Activated T-cell treated with anti-CD3 and anti-CD28 coated beads, Interleukin-2, amount 50 U/mL, for 72 hours (primary cell): ENCODE results near the gene PTBP3. TPM values are rescaled to one million over a fixed set of nuclear protein-coding genes. Genes with fewer than 3 reads are reported as not detected.
"Not testable (repeated sequence)": the region's sequence is repeated elsewhere in the genome, so short reads cannot be mapped to it uniquely, and the experiment has no call there.

Source experiments
- ATAC-seq, 2 donors: fragments of 150-1000 bp; cut with Tn5 transposase; replicated peaks in 1 of 2; 2 replicates each; pipeline ENCODE4 v1.10.0; 2021; ENCODE audit warnings: moderate library complexity in 2 of 2, mild to moderate bottlenecking in 1 of 2
- DNase-seq, 2 donors: peaks; one replicate each; pipeline ENCODE4 v3.0.0; 2021 to 2022; ENCODE audit warnings: mixed read lengths in 1 of 2
- H3K27ac Mint-ChIP-seq: one replicate; pipeline ENCODE4 v1.8.0; 2022; ENCODE audit warnings: mild to moderate bottlenecking, moderate library complexity, mixed read lengths
- H3K27me3 Mint-ChIP-seq: one replicate; pipeline ENCODE4 v1.8.0; 2022; ENCODE audit warnings: low read depth, mixed read lengths
- H3K36me3 Mint-ChIP-seq, 2 donors: one replicate each; pipeline ENCODE4 v1.8.0; 2022; ENCODE audit warnings: mixed read lengths in 2 of 2, mild to moderate bottlenecking in 1 of 2; ENCODE audit not compliant: insufficient read depth in 2 of 2
- H3K4me1 Mint-ChIP-seq: one replicate; pipeline ENCODE4 v1.8.0; 2022; ENCODE audit warnings: low read depth, mixed read lengths
- H3K4me3 Mint-ChIP-seq, 2 donors: one replicate each; pipeline ENCODE4 v1.8.0; 2022; ENCODE audit warnings: mild to moderate bottlenecking in 2 of 2, mixed read lengths in 2 of 2, moderate library complexity in 2 of 2
- H3K9me3 Mint-ChIP-seq, 2 donors: one replicate each; pipeline ENCODE4 v1.8.0; 2022; ENCODE audit warnings: mixed read lengths in 2 of 2
- total RNA-seq, 2 donors: library from RNA; stranded (reverse); gene quantifications; one replicate each; pipeline ENCODE4 v1.2.3, GENCODE V29; 2022

PTBP3 gene
- 100 to 1,000 TPM; 125 to 138 TPM for total RNA-seq

- DNase-seq (peak; percentile 87 to 88), ATAC-seq (peak; percentile 76)
- H3K9me3 Mint-ChIP-seq, result no peaks in the 10 kb centered on the region
- H3K27ac Mint-ChIP-seq, result peak within 1 kb of the TSS; percentile 98
- H3K4me3 Mint-ChIP-seq, result peak within 1 kb of the TSS; percentile 95 to 97
- no peaks in the 10 kb centered on the region for H3K27me3 Mint-ChIP-seq
- peaks cover 3 to 8% of the 10 kb centered on the region in 2 donors for H3K36me3 Mint-ChIP-seq
- H3K4me1 Mint-ChIP-seq, result peaks cover 52% of the 10 kb centered on the region
These were observed at the start of gene PTBP3 for GRCh38 chr9:112332977-112333638. TSS of gene PTBP3 (minus strand) at chr9:112333619. CDS start at chr9:112297865, 35,754 bp downstream.

- Mint-ChIP-seq H3K9me3 (no peaks in the 10 kb centered on the region), H3K36me3 (peaks cover 3 to 9% of the 10 kb centered on the region in 2 donors), H3K4me1 (peaks cover 60% of the 10 kb centered on the region), H3K27ac (no peak overlapping the region), H3K27me3 (no peaks in the 10 kb centered on the region), H3K4me3 (no peak overlapping the region)
- ATAC-seq (no peak), DNase-seq (no peak)
These were observed 49.3 kb upstream of the PTBP3 start for GRCh38 chr9:112382501-112383364.

- ATAC-seq (no peak), DNase-seq (no peak)
- H3K27me3 Mint-ChIP-seq, result no peaks in the 10 kb centered on the region
- H3K4me1 Mint-ChIP-seq, result peaks cover 67% of the 10 kb centered on the region
- H3K9me3 Mint-ChIP-seq, result no peaks in the 10 kb centered on the region
- H3K27ac Mint-ChIP-seq, result no peak overlapping the region
- H3K4me3 Mint-ChIP-seq, result no peak overlapping the region
- peaks cover 3 to 7% of the 10 kb centered on the region in 2 donors for H3K36me3 Mint-ChIP-seq
These were observed 48.6 kb upstream of the PTBP3 start for GRCh38 chr9:112382066-112382465.

- no peaks in the 10 kb centered on the region for H3K27me3 Mint-ChIP-seq
- ATAC-seq (no peak), DNase-seq (no peak)
- H3K4me3 Mint-ChIP-seq, result peak overlapping the region; percentile 99 to 100
- H3K36me3 Mint-ChIP-seq, result peaks cover 3 to 6% of the 10 kb centered on the region in 2 donors
- peaks cover 67% of the 10 kb centered on the region for H3K4me1 Mint-ChIP-seq
- no peaks in the 10 kb centered on the region for H3K9me3 Mint-ChIP-seq
- H3K27ac Mint-ChIP-seq, result peak overlapping the region; percentile 98
These were observed 47.4 kb upstream of the PTBP3 start for GRCh38 chr9:112380825-112381221.

GRCh38 chr9:112380102-112380824 is 46.8 kb upstream of the PTBP3 start, which contains the start of gene HSDL2:
TSS of gene HSDL2 (plus strand) at chr9:112380108. CDS start at chr9:112380164, 56 bp downstream.
- peak within 1 kb of the TSS; percentile 100 for H3K27ac Mint-ChIP-seq
- peak within 1 kb of the TSS; percentile 99 to 100 for H3K4me3 Mint-ChIP-seq
- peaks cover 67% of the 10 kb centered on the region for H3K4me1 Mint-ChIP-seq
- DNase-seq, result peak in 1 of 2 donors; percentile 30
- no peaks in the 10 kb centered on the region for H3K9me3 Mint-ChIP-seq
- H3K36me3 Mint-ChIP-seq, result peaks cover 3 to 6% of the 10 kb centered on the region in 2 donors
- H3K27me3 Mint-ChIP-seq, result no peaks in the 10 kb centered on the region
- ATAC-seq, result no peak

- peak; percentile 89 to 90 for ATAC-seq
- H3K27ac Mint-ChIP-seq, result peak overlapping the region; percentile 100
- peak; percentile 98 for DNase-seq
- peaks cover 62% of the 10 kb centered on the region for H3K4me1 Mint-ChIP-seq
- H3K27me3 Mint-ChIP-seq, result no peaks in the 10 kb centered on the region
- peak overlapping the region; percentile 99 to 100 for H3K4me3 Mint-ChIP-seq
- H3K36me3 Mint-ChIP-seq, result peaks cover 3 to 6% of the 10 kb centered on the region in 2 donors
- no peaks in the 10 kb centered on the region for H3K9me3 Mint-ChIP-seq
These were observed 46.0 kb upstream of the PTBP3 start for GRCh38 chr9:112379177-112380101.

- ATAC-seq (peak; percentile 3 to 4), DNase-seq (peak; percentile 30 to 37)
- Mint-ChIP-seq H3K27ac (peak overlapping the region; percentile 100), H3K9me3 (no peaks in the 10 kb centered on the region), H3K4me3 (peak overlapping the region; percentile 99 to 100), H3K4me1 (peaks cover 54% of the 10 kb centered on the region), H3K36me3 (peaks cover 3 to 6% of the 10 kb centered on the region in 2 donors), H3K27me3 (no peaks in the 10 kb centered on the region)
These were observed 45.1 kb upstream of the PTBP3 start for GRCh38 chr9:112378328-112379176.

- no peak for ATAC-seq
- Mint-ChIP-seq H3K27me3 (no peaks in the 10 kb centered on the region), H3K9me3 (no peaks in the 10 kb centered on the region), H3K27ac (peak overlapping the region; percentile 7), H3K36me3 (peaks cover 3 to 6% of the 10 kb centered on the region in 2 donors), H3K4me3 (peak overlapping the region; percentile 33 to 100), H3K4me1 (peaks cover 49% of the 10 kb centered on the region)
- no peak for DNase-seq
These were observed 44.4 kb upstream of the PTBP3 start for GRCh38 chr9:112377684-112378327.

- H3K27me3 Mint-ChIP-seq, result no peaks in the 10 kb centered on the region
- no peak for ATAC-seq
- DNase-seq, result peak in 1 of 2 donors; percentile 21
- peaks cover 3 to 8% of the 10 kb centered on the region in 2 donors for H3K36me3 Mint-ChIP-seq
- no peak overlapping the region for H3K27ac Mint-ChIP-seq
- H3K4me1 Mint-ChIP-seq, result peaks cover 42% of the 10 kb centered on the region
- H3K4me3 Mint-ChIP-seq, result peak overlapping the region; percentile 7 to 100
- no peaks in the 10 kb centered on the region for H3K9me3 Mint-ChIP-seq
These were observed 43.7 kb upstream of the PTBP3 start for GRCh38 chr9:112377087-112377486.

- Mint-ChIP-seq H3K27ac (no peak overlapping the region), H3K9me3 (peaks cover 0 to 3% of the 10 kb centered on the region in 2 donors), H3K4me1 (peaks cover 32% of the 10 kb centered on the region), H3K27me3 (no peaks in the 10 kb centered on the region), H3K4me3 (no peak overlapping the region), H3K36me3 (peaks cover 3 to 11% of the 10 kb centered on the region in 2 donors)
- ATAC-seq, result no peak
- DNase-seq, result no peak
These were observed 41.9 kb upstream of the PTBP3 start for GRCh38 chr9:112375361-112375760.

- DNase-seq, H3K36me3 Mint-ChIP-seq: not testable (repeated sequence)
- H3K4me1 Mint-ChIP-seq, result peaks cover 32% of the 10 kb centered on the region
These were observed 40.8 kb upstream of the PTBP3 start for GRCh38 chr9:112374232-112374631.

More at GRCh38 chr9:112374232-112374631, 40.8 kb upstream of the PTBP3 start:
- H3K27ac Mint-ChIP-seq, H3K4me3 Mint-ChIP-seq, H3K9me3 Mint-ChIP-seq, ATAC-seq, H3K27me3 Mint-ChIP-seq: not testable (repeated sequence)
